ENCODE results near the gene IL15RA.

IL15RA gene
- 4.7 to 55.4 (median 26.1) reads per million in 9 experiments for total RNA-seq

GRCh38 chr10:5977471-5978229, at the start of gene IL15RA:
IL15RA (minus strand) TSS chr10:5977543; CDS start chr10:5977492, 51 bp downstream.
- Mint-ChIP-seq H3K4me1 (ENCODE audit: low read depth in 2 of 2) (peaks cover 23 to 30% of the 10 kb centered on the region in 2 donors), H3K4me3 (peak within 1 kb of the TSS; percentile 92 to 97), H3K9me3 (no peaks in the 10 kb centered on the region), H3K36me3 (ENCODE audit: insufficient read depth) (peaks cover 5% of the 10 kb centered on the region), H3K27ac (peak within 1 kb of the TSS; percentile 94), H3K27me3 (no peaks in the 10 kb centered on the region)
- DNase-seq (peak; percentile 76 to 79 (median 79)), ATAC-seq (replicated peaks) (peak; percentile 71)

- Mint-ChIP-seq H3K4me1 (ENCODE audit: low read depth in 2 of 2) (peaks cover 0 to 6% of the 10 kb centered on the region in 2 donors), H3K27ac (no peak overlapping the region), H3K9me3 (peaks cover 0 to 4% of the 10 kb centered on the region in 2 donors), H3K36me3 (ENCODE audit: insufficient read depth) (peaks cover 2% of the 10 kb centered on the region), H3K4me3 (no peak overlapping the region), H3K27me3 (peaks cover 0 to 8% of the 10 kb centered on the region in 2 donors)
- ATAC-seq (replicated peaks) (no peak), DNase-seq (no peak)
Observed at GRCh38 chr10:6025683-6026255, 48.4 kb upstream of the IL15RA start.

GRCh38 chr10:6024334-6024682, 47.0 kb upstream of the IL15RA start:
- H3K36me3 Mint-ChIP-seq (ENCODE audit: insufficient read depth) = peaks cover 2% of the 10 kb centered on the region
- H3K27ac Mint-ChIP-seq = no peak overlapping the region
- H3K9me3 Mint-ChIP-seq = no peaks in the 10 kb centered on the region
- DNase-seq (no peak), ATAC-seq (replicated peaks) (no peak)
- H3K27me3 Mint-ChIP-seq = peaks cover 0 to 8% of the 10 kb centered on the region in 2 donors
- H3K4me1 Mint-ChIP-seq (ENCODE audit: low read depth in 2 of 2) = peaks cover 0 to 6% of the 10 kb centered on the region in 2 donors
- no peak overlapping the region for H3K4me3 Mint-ChIP-seq

GRCh38 chr10:6023661-6024333, 46.5 kb upstream of the IL15RA start:
- peaks cover 0 to 6% of the 10 kb centered on the region in 2 donors for H3K4me1 Mint-ChIP-seq (ENCODE audit: low read depth in 2 of 2)
- no peak for ATAC-seq (replicated peaks)
- no peak overlapping the region for H3K27ac Mint-ChIP-seq
- no peaks in the 10 kb centered on the region for H3K9me3 Mint-ChIP-seq
- H3K27me3 Mint-ChIP-seq = peaks cover 0 to 8% of the 10 kb centered on the region in 2 donors
- no peak overlapping the region for H3K4me3 Mint-ChIP-seq
- DNase-seq = no peak
- H3K36me3 Mint-ChIP-seq (ENCODE audit: insufficient read depth) = peaks cover 2% of the 10 kb centered on the region

- Mint-ChIP-seq H3K4me3 (no peak overlapping the region), H3K36me3 (ENCODE audit: insufficient read depth) (peaks cover 2% of the 10 kb centered on the region), H3K27me3 (no peaks in the 10 kb centered on the region), H3K4me1 (ENCODE audit: low read depth in 2 of 2) (peaks cover 0 to 6% of the 10 kb centered on the region in 2 donors), H3K9me3 (no peaks in the 10 kb centered on the region), H3K27ac (no peak overlapping the region)
- no peak for ATAC-seq (replicated peaks)
- DNase-seq = no peak
Observed at GRCh38 chr10:6022660-6023059, 45.3 kb upstream of the IL15RA start.

GRCh38 chr10:6020826-6021225, 43.5 kb upstream of the IL15RA start:
- Mint-ChIP-seq H3K36me3 (ENCODE audit: insufficient read depth) (peaks cover 2% of the 10 kb centered on the region), H3K9me3 (no peaks in the 10 kb centered on the region), H3K4me1 (ENCODE audit: low read depth in 2 of 2) (peaks cover 0 to 4% of the 10 kb centered on the region in 2 donors), H3K27ac (no peak overlapping the region), H3K4me3 (no peak overlapping the region), H3K27me3 (no peaks in the 10 kb centered on the region)
- no peak for DNase-seq
- no peak for ATAC-seq (replicated peaks)

- Mint-ChIP-seq H3K9me3 (no peaks in the 10 kb centered on the region), H3K27ac (no peak overlapping the region), H3K36me3 (ENCODE audit: insufficient read depth) (no peaks in the 10 kb centered on the region), H3K4me3 (no peak overlapping the region), H3K27me3 (no peaks in the 10 kb centered on the region), H3K4me1 (ENCODE audit: low read depth in 2 of 2) (peaks cover under 1 to 4% of the 10 kb centered on the region in 2 donors)
- ATAC-seq (replicated peaks) (no peak), DNase-seq (no peak)
Observed at GRCh38 chr10:6019796-6020195, 42.5 kb upstream of the IL15RA start.

- Mint-ChIP-seq H3K27ac (peak overlapping the region in 1 of 2 donors; percentile 6), H3K27me3 (no peaks in the 10 kb centered on the region), H3K4me1 (ENCODE audit: low read depth in 2 of 2) (peaks cover 7 to 9% of the 10 kb centered on the region in 2 donors), H3K4me3 (no peak overlapping the region), H3K36me3 (ENCODE audit: insufficient read depth) (no peaks in the 10 kb centered on the region), H3K9me3 (no peaks in the 10 kb centered on the region)
- ATAC-seq (replicated peaks) (no peak), DNase-seq (no peak)
Observed at GRCh38 chr10:6019010-6019782, 41.9 kb upstream of the IL15RA start.

GRCh38 chr10:6018422-6018821, 41.1 kb upstream of the IL15RA start:
- Mint-ChIP-seq H3K4me3 (no peak overlapping the region), H3K4me1 (ENCODE audit: low read depth in 2 of 2) (peaks cover 9 to 11% of the 10 kb centered on the region in 2 donors), H3K27me3 (no peaks in the 10 kb centered on the region), H3K27ac (no peak overlapping the region), H3K36me3 (ENCODE audit: insufficient read depth) (no peaks in the 10 kb centered on the region), H3K9me3 (no peaks in the 10 kb centered on the region)
- ATAC-seq (replicated peaks) (no peak), DNase-seq (no peak)

- H3K9me3 Mint-ChIP-seq = no peaks in the 10 kb centered on the region
- DNase-seq = no peak
- H3K27me3 Mint-ChIP-seq = no peaks in the 10 kb centered on the region
- H3K27ac Mint-ChIP-seq = peak overlapping the region; percentile 37 to 94
- H3K4me1 Mint-ChIP-seq (ENCODE audit: low read depth in 2 of 2) = peaks cover 9 to 11% of the 10 kb centered on the region in 2 donors
- H3K4me3 Mint-ChIP-seq = no peak overlapping the region
- H3K36me3 Mint-ChIP-seq (ENCODE audit: insufficient read depth) = peaks cover 2% of the 10 kb centered on the region
- no peak for ATAC-seq (replicated peaks)
Observed at GRCh38 chr10:6017781-6018354, 40.5 kb upstream of the IL15RA start.

GRCh38 chr10:6014241-6014761, 37.0 kb upstream of the IL15RA start:
- ATAC-seq (replicated peaks) = peak; percentile 99
- no peaks in the 10 kb centered on the region for H3K27me3 Mint-ChIP-seq
- H3K9me3 Mint-ChIP-seq = no peaks in the 10 kb centered on the region
- H3K4me3 Mint-ChIP-seq = no peak overlapping the region
- peaks cover 7 to 9% of the 10 kb centered on the region in 2 donors for H3K4me1 Mint-ChIP-seq (ENCODE audit: low read depth in 2 of 2)
- H3K36me3 Mint-ChIP-seq (ENCODE audit: insufficient read depth) = peaks cover 4% of the 10 kb centered on the region
- peak overlapping the region; percentile 90 to 94 for H3K27ac Mint-ChIP-seq
- DNase-seq = peak; percentile 63 to 75 (median 63)

- peaks cover 7 to 9% of the 10 kb centered on the region in 2 donors for H3K4me1 Mint-ChIP-seq (ENCODE audit: low read depth in 2 of 2)
- peaks cover 4% of the 10 kb centered on the region for H3K36me3 Mint-ChIP-seq (ENCODE audit: insufficient read depth)
- H3K27ac Mint-ChIP-seq = peak overlapping the region; percentile 90 to 94
- ATAC-seq (replicated peaks) = no peak
- no peak for DNase-seq
- no peaks in the 10 kb centered on the region for H3K9me3 Mint-ChIP-seq
- H3K27me3 Mint-ChIP-seq = no peaks in the 10 kb centered on the region
- H3K4me3 Mint-ChIP-seq = no peak overlapping the region
Observed at GRCh38 chr10:6013413-6014192, 36.3 kb upstream of the IL15RA start.

All from effector memory CD8-positive, alpha-beta T cell (primary cell).